GM19238 (cell line): ENCODE data around the gene SKI.

ENCODE experiments used
- DNase-seq: peaks from one replicate; pipeline ENCODE4 v3.0.0; 2011; ENCODE audit warnings: low spot score; ENCODE audit not compliant: insufficient read length

Gene SKI

GRCh38 chr1:2304921-2305681 is 77.0 kb downstream of the SKI start:
- DNase-seq: no peak

DNA sequence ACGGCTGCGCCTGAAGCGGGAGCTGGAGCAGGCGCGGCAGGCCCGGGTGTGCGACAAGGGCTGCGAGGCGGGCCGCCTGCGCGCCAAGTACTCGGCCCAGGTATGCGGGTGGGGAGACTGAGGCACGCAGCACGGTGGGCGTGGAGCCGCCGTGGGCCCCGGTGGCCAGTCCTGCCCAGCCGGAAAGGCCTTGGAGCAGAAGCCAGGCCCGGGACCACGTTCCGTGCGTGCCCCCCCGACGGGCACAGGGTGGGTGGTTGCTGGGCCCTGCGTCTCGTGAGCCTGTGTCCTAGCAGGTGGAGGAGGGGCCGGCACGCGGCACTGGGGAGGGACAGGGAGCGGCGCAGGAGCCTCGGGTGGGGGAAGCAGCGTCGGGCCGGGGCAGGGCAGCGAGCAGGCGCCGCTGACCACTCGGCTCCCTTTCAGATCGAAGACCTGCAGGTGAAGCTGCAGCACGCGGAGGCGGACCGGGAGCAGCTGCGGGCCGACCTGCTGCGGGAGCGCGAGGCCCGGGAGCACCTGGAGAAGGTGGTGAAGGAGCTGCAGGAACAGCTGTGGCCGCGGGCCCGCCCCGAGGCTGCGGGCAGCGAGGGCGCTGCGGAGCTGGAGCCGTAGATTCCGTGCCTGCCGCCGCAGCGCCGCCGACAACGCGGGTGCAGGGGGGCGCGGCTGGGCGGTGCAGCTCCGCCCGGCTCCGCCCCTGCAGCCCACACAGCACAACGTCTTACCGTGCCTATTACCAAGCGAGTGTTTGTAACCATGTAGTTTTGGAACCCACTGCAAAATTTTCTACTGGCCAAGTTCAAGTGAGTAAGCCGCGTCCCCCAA is 78.2 kb downstream of the SKI start:
- no peak for DNase-seq

DNA sequence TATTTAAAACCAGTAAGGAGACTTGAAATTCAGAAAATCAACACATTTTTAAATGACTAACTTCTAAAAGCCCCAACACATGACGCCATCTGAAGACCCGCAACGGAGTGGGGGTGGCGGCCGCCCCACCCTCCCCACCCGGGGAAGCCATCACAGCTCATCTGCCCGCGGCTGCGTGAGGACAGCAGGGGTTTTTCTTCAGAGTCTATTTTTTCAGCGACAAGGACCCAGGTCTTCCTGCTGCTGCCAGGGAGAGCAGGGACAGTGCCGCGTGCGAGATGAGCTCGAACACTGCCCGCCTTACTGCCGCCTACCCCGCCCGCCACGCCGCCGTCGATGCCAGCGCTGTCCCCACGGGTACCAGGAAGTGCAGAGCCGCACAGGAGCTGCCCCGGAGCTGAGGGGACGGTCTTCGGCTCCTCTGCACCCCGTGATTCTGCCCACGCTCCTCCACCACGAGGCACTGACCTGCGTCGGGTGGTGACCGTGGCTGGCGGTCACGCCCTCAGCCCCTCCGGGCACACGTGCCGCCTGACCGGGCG is 79.0 kb downstream of the SKI start:
- no peak for DNase-seq

DNA sequence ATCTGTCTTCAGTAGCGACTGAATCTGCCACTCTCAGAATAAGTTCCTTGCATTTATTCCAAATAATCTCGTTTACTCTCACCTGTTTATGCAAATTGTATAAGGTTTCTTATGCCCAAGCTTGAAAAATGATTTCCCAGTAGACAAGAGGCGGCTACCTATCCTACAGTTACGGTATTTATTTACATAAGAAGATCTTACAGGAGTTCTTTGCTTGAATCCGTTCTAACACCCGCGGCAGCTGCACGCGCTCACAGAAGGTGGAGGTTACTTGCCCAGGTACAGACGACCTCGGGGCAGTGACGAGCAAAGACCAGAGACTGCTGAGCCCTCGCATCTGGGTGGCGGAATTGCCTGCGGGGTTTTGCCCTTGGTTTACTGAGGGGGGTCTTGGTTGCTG is 79.9 kb downstream of the SKI start:
- no peak for DNase-seq

GRCh38 chr1:2308844-2309243 is 80.7 kb downstream of the SKI start:
- DNase-seq: no peak

GRCh38 chr1:2310332-2311183 is 82.4 kb downstream of the SKI start:
- no peak for DNase-seq

- peak; percentile 66 for DNase-seq
Measured at GRCh38 chr1:2311184-2312032, 83.3 kb downstream of the SKI start.

GRCh38 chr1:2312160-2312514 is 84.0 kb downstream of the SKI start:
- no peak for DNase-seq

- DNase-seq: no peak
Measured at GRCh38 chr1:2312515-2313301, 84.6 kb downstream of the SKI start.

- DNase-seq: no peak
Measured at GRCh38 chr1:2313651-2314261, 85.6 kb downstream of the SKI start.

GRCh38 chr1:2314273-2314802 is 86.2 kb downstream of the SKI start:
- DNase-seq: peak; percentile 56

DNA sequence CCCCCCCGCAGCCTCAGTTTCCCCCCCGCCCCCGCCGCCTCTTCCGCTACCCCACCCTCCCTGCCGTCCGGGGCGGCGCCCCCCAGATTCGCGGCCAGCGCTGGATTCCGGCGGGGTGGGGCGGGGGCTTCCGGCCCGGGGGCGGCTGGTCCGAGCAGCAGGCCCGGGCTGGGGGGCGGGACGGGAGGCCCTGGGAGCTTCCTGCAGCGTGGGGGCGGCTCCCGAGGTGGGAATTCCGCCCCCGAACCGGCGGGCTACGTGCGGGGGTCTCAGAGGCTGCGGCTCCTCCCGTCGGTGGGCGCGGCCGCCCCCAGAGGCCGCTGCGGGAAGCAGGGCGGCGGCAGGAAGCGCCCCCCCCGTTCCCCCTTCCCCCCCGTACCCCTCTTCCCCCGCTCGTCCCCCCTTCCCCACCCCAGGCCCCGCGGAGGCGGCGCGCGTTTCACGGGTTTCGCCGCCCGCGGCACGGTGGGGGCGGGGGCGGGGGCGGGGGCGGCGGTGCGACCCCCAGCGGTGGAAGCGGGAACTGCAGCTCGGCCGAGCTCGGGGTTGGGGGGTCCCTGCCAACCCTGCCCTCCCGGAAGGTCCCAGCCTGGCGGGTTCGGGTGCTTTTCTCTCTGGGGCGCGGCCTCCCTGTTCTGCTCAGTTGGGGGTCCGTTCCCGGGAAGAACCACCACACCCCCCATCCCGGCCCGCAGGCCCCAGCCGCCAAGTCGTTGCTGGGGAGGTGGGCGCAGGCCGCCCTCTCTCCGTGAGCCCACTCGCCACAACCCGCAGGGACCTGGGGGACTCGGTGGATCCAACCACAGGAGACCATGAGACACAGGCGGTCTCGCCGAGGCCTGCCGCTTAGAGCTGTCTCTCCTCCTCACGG is 86.9 kb downstream of the SKI start:
- DNase-seq: peak; percentile 93

DNA sequence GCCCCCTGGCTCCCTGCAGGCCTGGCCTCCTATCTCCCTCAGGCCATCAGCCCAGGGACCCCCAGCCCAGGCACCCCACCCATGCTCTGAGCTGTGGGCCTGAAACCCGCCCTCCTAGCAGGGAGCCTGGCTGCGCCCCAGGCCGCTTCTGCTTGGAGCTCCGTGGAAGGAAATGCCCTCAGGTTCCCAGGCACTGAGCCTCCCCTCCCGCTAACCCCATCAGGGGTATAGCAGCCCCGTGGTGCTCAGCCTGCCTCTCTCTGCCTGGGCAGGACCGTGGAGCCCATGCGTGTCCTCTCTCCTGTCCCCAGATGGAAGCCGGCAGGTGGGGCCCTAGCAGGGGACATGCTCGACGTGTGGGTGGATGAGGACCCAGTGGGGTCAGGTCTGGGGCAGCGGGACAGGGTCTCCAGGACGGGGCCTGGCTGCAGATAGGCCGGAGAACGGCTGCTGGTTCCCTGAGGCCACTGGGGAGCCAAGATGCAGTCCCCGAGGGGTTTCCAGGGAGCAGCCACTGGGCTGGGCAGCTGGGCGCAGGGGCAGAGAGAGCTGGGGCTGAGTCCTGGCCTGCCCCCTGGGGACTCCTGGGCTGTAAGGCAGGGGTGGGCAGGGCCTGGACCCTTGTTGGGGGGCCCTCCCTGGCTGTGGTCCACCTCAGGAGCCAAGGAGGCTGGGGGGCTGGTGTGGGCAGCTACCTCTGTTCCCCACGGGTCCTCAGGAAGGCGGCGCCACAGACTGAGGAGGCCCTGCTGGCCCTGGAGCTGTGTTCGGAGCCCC is 87.7 kb downstream of the SKI start:
- no peak for DNase-seq

- no peak for DNase-seq
Measured at GRCh38 chr1:2316451-2316961, 88.4 kb downstream of the SKI start.

- no peak for DNase-seq
Measured at GRCh38 chr1:2317230-2318065, 89.3 kb downstream of the SKI start.
